NCI-H446 (cell line): ENCODE measurements around the gene PRRT3.
A peak's percentile ranks its signal among the peaks of the same experiment; 100 is the strongest.
"Not testable (repeated sequence)": the region's sequence is repeated elsewhere in the genome, so short reads cannot be mapped to it uniquely, and the experiment has no call there.

ENCODE experiments used
- DNase-seq, 2 experiments: peaks; one replicate each; lab custom pipeline; 2025; lab: John Stamatoyannopoulos, UW

Gene PRRT3

GRCh38 chr3:9947025-9947995, 4.9 kb downstream of the PRRT3 start:
- DNase-seq: no peak

- no peak for DNase-seq
These were observed 5.8 kb downstream of the PRRT3 start for GRCh38 chr3:9946112-9947024.

- DNase-seq: no peak
These were observed 6.8 kb downstream of the PRRT3 start for GRCh38 chr3:9945358-9945757.

- DNase-seq: no peak
These were observed 7.9 kb downstream of the PRRT3 start for GRCh38 chr3:9944271-9944670.

- DNase-seq: no peak
These were observed 9.1 kb downstream of the PRRT3 start for GRCh38 chr3:9942934-9943690.

GRCh38 chr3:9942164-9942563, 10.0 kb downstream of the PRRT3 start:
- no peak for DNase-seq

GRCh38 chr3:9940746-9941145, 11.5 kb downstream of the PRRT3 start:
- DNase-seq: no peak

GRCh38 chr3:9939906-9940305, 12.3 kb downstream of the PRRT3 start:
- DNase-seq: not testable (repeated sequence)

GRCh38 chr3:9938966-9939365, 13.2 kb downstream of the PRRT3 start:
- DNase-seq: no peak

- no peak for DNase-seq
These were observed 14.5 kb downstream of the PRRT3 start for GRCh38 chr3:9937486-9938238.

- DNase-seq: no peak
These were observed 16.2 kb downstream of the PRRT3 start for GRCh38 chr3:9935966-9936510.

GRCh38 chr3:9934993-9935392, 17.2 kb downstream of the PRRT3 start:
- DNase-seq: no peak

GRCh38 chr3:9934235-9934621, 18.0 kb downstream of the PRRT3 start:
- DNase-seq: peak in 1 of 2 experiments; percentile 10

- peak; percentile 79 to 91 for DNase-seq
These were observed 18.5 kb downstream of the PRRT3 start, which contains the start of gene CRELD1 for GRCh38 chr3:9933561-9934234. Gene CRELD1, plus strand, starts transcription at chr3:9933834. Its CDS starts 605 bp downstream, at chr3:9934439.

GRCh38 chr3:9932843-9933560, 19.2 kb downstream of the PRRT3 start:
- peak in 1 of 2 experiments; percentile 77 for DNase-seq

GRCh38 chr3:9932535-9932842, 19.7 kb downstream of the PRRT3 start:
- no peak for DNase-seq

GRCh38 chr3:9930804-9931418, 21.3 kb downstream of the PRRT3 start:
- no peak for DNase-seq

- no peak for DNase-seq
These were observed 24.1 kb downstream of the PRRT3 start for GRCh38 chr3:9928158-9928557.
